ENCODE data around the gene PDE4D. TPM values are rescaled to one million over a fixed set of nuclear protein-coding genes. Genes with fewer than 3 reads are reported as not detected.

The PDE4D gene
- total and polyA plus RNA-seq, 4 donors: 12.8 to 167 (median 44.5) TPM

- TF ChIP-seq, protein P1, sequence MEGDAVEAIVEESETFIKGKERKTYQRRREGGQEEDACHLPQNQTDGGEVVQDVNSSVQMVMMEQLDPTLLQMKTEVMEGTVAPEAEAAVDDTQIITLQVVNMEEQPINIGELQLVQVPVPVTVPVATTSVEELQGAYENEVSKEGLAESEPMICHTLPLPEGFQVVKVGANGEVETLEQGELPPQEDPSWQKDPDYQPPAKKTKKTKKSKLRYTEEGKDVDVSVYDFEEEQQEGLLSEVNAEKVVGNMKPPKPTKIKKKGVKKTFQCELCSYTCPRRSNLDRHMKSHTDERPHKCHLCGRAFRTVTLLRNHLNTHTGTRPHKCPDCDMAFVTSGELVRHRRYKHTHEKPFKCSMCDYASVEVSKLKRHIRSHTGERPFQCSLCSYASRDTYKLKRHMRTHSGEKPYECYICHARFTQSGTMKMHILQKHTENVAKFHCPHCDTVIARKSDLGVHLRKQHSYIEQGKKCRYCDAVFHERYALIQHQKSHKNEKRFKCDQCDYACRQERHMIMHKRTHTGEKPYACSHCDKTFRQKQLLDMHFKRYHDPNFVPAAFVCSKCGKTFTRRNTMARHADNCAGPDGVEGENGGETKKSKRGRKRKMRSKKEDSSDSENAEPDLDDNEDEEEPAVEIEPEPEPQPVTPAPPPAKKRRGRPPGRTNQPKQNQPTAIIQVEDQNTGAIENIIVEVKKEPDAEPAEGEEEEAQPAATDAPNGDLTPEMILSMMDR (IDR thresholded peaks at IDR 0.05; ENCODE audit: control extremely low read depth, extremely low read depth): no peak
- WGBS, 2 donors: 59 to 85% methylated on average over 6 of the region's 6 CpGs
- no peak overlapping the region for H3K4me3 ChIP-seq
- peaks cover 0 to 21% (median 0%) of the 10 kb centered on the region in 5 donors for H3K4me1 ChIP-seq (ENCODE audit: control insufficient read depth in 5 of 5, insufficient read depth in 5 of 5, low read length in 5 of 5)
- no peak overlapping the region for H3K9ac ChIP-seq (ENCODE audit: insufficient read depth in 1 of 2, low read length in 2 of 2)
- no peaks in the 10 kb centered on the region for H3K9me3 ChIP-seq (ENCODE audit: control insufficient read depth in 4 of 4, insufficient read depth in 3 of 4, low read length in 3 of 4)
- no peaks in the 10 kb centered on the region for H3K36me3 ChIP-seq (ENCODE audit: control insufficient read depth in 4 of 4, insufficient read depth in 4 of 4, low read length in 4 of 4)
- peak; percentile 34 for ATAC-seq (ENCODE audit: insufficient read depth, low FRiP score)
- H3K27ac ChIP-seq (ENCODE audit: low read depth in 1 of 2, low read length in 1 of 2): no peak overlapping the region
- peak in 1 of 3 donors; percentile 50 for DNase-seq
- no peaks in the 10 kb centered on the region for H3K27me3 ChIP-seq (ENCODE audit: control insufficient read depth in 3 of 3, insufficient read depth in 3 of 3, low read length in 2 of 3)
These were observed 195.0 kb downstream of the PDE4D start for GRCh38 chr5:59698207-59699178.

DNA sequence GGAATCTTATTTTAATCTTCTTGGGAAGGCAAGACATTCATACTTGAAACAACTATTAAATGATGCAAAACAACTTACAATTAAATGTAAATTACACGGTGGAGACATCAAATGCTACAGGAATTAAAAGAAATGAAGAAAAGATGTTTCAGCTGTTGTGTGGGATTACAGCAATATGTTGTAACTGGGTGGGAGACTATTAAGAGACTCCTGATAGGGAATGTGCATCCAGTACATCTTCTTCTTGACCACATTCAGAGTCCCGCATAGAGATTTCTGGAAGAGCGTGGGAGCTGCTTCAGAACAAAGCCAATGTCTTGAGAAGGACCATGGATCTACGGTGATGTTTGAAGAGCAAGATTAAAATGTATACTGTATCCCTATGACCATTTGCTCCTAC, 199.1 kb downstream of the PDE4D start:
- Histone ChIP-seq H3K36me3 (ENCODE audit: control insufficient read depth in 4 of 4, insufficient read depth in 4 of 4, low read length in 4 of 4) (no peaks in the 10 kb centered on the region), H3K9ac (ENCODE audit: insufficient read depth in 1 of 2, low read length in 2 of 2) (peak overlapping the region in 1 of 2 donors; percentile 67), H3K27me3 (ENCODE audit: control insufficient read depth in 3 of 3, insufficient read depth in 3 of 3, low read length in 2 of 3) (no peaks in the 10 kb centered on the region), H3K4me3 (no peak overlapping the region), H3K9me3 (ENCODE audit: control insufficient read depth in 4 of 4, insufficient read depth in 3 of 4, low read length in 3 of 4) (no peaks in the 10 kb centered on the region), H3K27ac (ENCODE audit: low read depth in 1 of 2, low read length in 1 of 2) (no peak overlapping the region), H3K4me1 (ENCODE audit: control insufficient read depth in 5 of 5, insufficient read depth in 5 of 5, low read length in 5 of 5) (peaks cover 0 to 25% (median 0%) of the 10 kb centered on the region in 5 donors)
- ATAC-seq (ENCODE audit: insufficient read depth, low FRiP score) (no peak), DNase-seq (peak in 1 of 3 donors; percentile 54)
- TF ChIP-seq, protein P1 (IDR thresholded peaks at IDR 0.05; ENCODE audit: control extremely low read depth, extremely low read depth): no peak
- 92 to 96% methylated on average over 4 of the region's 4 CpGs for WGBS, 2 donors

- 49 to 74% methylated on average over 6 of the region's 6 CpGs for WGBS, 2 donors
These were observed 199.8 kb downstream of the PDE4D start for GRCh38 chr5:59693492-59694309.

More at GRCh38 chr5:59693492-59694309, 199.8 kb downstream of the PDE4D start:
- ATAC-seq (ENCODE audit: insufficient read depth, low FRiP score): no peak
- Histone ChIP-seq H3K9me3 (ENCODE audit: control insufficient read depth in 4 of 4, insufficient read depth in 3 of 4, low read length in 3 of 4) (no peaks in the 10 kb centered on the region), H3K27ac (ENCODE audit: low read depth in 1 of 2, low read length in 1 of 2) (no peak overlapping the region), H3K4me1 (ENCODE audit: control insufficient read depth in 5 of 5, insufficient read depth in 5 of 5, low read length in 5 of 5) (peaks cover 0 to 25% (median 0%) of the 10 kb centered on the region in 5 donors), H3K27me3 (ENCODE audit: control insufficient read depth in 3 of 3, insufficient read depth in 3 of 3, low read length in 2 of 3) (no peaks in the 10 kb centered on the region), H3K4me3 (no peak overlapping the region), H3K9ac (ENCODE audit: insufficient read depth in 1 of 2, low read length in 2 of 2) (peak overlapping the region in 1 of 2 donors; percentile 67), H3K36me3 (ENCODE audit: control insufficient read depth in 4 of 4, insufficient read depth in 4 of 4, low read length in 4 of 4) (no peaks in the 10 kb centered on the region)
- peak in 2 of 3 donors; percentile 93 to 94 for DNase-seq
- TF ChIP-seq, protein P1 (IDR thresholded peaks at IDR 0.05; ENCODE audit: control extremely low read depth, extremely low read depth): no peak

Measured in lung (tissue), 12 donors.